SK-N-SH treated with all-trans-retinoic acid at 6 μM for 48 hours (cell line): Measurements from ENCODE around the gene PCDHGB1.
A peak's percentile ranks its signal among the peaks of the same experiment; 100 is the strongest.

ENCODE experiments used
- ATAC-seq: fragments of 200-7000 bp; cut with Tn5 transposase; 3 replicates; pipeline ENCODE4 v1.9.1; 2020; ENCODE audit warnings: mild to moderate bottlenecking, moderate library complexity
- ARNTL ChIP-seq: fragments of 450-650 bp; formaldehyde crosslinking; IDR thresholded peaks from 2 replicates; pipeline ENCODE4 v1.5.0; 2020; ENCODE audit warnings: low read depth, mild to moderate bottlenecking, moderate library complexity, borderline replicate concordance
- BACH2 ChIP-seq: fragments of 250-450 bp; sonication (Bioruptor Pico); IDR thresholded peaks from 2 replicates; pipeline ENCODE4 v1.9.0; 2021; ENCODE audit warnings: mild to moderate bottlenecking, borderline replicate concordance
- CREB5 ChIP-seq: fragments of 250-450 bp; sonication (Bioruptor Pico); IDR thresholded peaks from 2 replicates; pipeline ENCODE4 v1.5.1; 2020; ENCODE audit warnings: low read depth, mild to moderate bottlenecking, moderate library complexity
- CSDC2 ChIP-seq: fragments of 250-450 bp; sonication (Bioruptor Pico); IDR thresholded peaks from 2 replicates; pipeline ENCODE4 v1.5.0; 2020; ENCODE audit warnings: mild to moderate bottlenecking, moderate library complexity
- CSRNP3 ChIP-seq: fragments of 250-450 bp; sonication (Bioruptor Pico); IDR thresholded peaks from 2 replicates; pipeline ENCODE4 v1.5.1; 2021; ENCODE audit warnings: mild to moderate bottlenecking, moderate library complexity
- ESRRG ChIP-seq: fragments of 250-450 bp; sonication (Bioruptor Pico); IDR thresholded peaks from 2 replicates; pipeline ENCODE4 v1.6.1; 2021; ENCODE audit warnings: mild to moderate bottlenecking
- GLIS3 ChIP-seq: fragments of 250-450 bp; sonication (Bioruptor Pico); IDR thresholded peaks from 2 replicates; pipeline ENCODE4 v1.5.0; 2020; ENCODE audit warnings: mild to moderate bottlenecking, moderate library complexity
- ISL1 ChIP-seq: fragments of 250-450 bp; sonication (Bioruptor Pico); IDR thresholded peaks from 2 replicates; pipeline ENCODE4 v2.1.2; 2022; ENCODE audit warnings: mild to moderate bottlenecking, moderate library complexity
- OSR1 ChIP-seq: fragments of 250-450 bp; sonication (Bioruptor Pico); IDR thresholded peaks from 2 replicates; pipeline ENCODE4 v1.8.0; 2022; ENCODE audit warnings: moderate library complexity, mild to moderate bottlenecking, inconsistent platforms
- PATZ1 ChIP-seq: fragments of 250-450 bp; sonication (Bioruptor Pico); IDR thresholded peaks from 2 replicates; pipeline ENCODE4 v1.8.0; 2020; ENCODE audit warnings: mild to moderate bottlenecking, moderate library complexity, borderline replicate concordance
- POU6F1 ChIP-seq: fragments of 250-450 bp; sonication (Bioruptor Pico); IDR thresholded peaks from 2 replicates; pipeline ENCODE4 v1.8.0; 2021; ENCODE audit warnings: low read depth, mild to moderate bottlenecking, moderate library complexity, borderline replicate concordance
- PPARA ChIP-seq: fragments of 250-450 bp; sonication (Bioruptor Pico); IDR thresholded peaks from 2 replicates; pipeline ENCODE4 v1.5.0; 2020; ENCODE audit warnings: mild to moderate bottlenecking, borderline replicate concordance
- SNAI2 ChIP-seq: fragments of 250-450 bp; sonication (Bioruptor Pico); IDR thresholded peaks from 2 replicates; pipeline ENCODE4 v1.5.0; 2020; ENCODE audit warnings: mild to moderate bottlenecking, moderate library complexity
- TCF4 ChIP-seq: fragments of 250-450 bp; sonication (Bioruptor Pico); IDR thresholded peaks from 2 replicates; pipeline ENCODE4 v1.8.0; 2021; ENCODE audit warnings: mild to moderate bottlenecking, moderate library complexity, borderline replicate concordance
- TOX ChIP-seq: fragments of 250-450 bp; sonication (Bioruptor Pico); IDR thresholded peaks from 2 replicates; pipeline ENCODE4 v1.8.0; 2021; ENCODE audit warnings: mild to moderate bottlenecking, moderate library complexity, borderline replicate concordance
- TSHZ2 ChIP-seq: fragments of 250-450 bp; sonication (Bioruptor Pico); IDR thresholded peaks from 2 replicates; pipeline ENCODE4 v1.5.0; 2020; ENCODE audit warnings: mild to moderate bottlenecking, moderate library complexity
- ZC3H10 ChIP-seq: fragments of 250-450 bp; sonication (Bioruptor Pico); IDR thresholded peaks from 2 replicates; pipeline ENCODE4 v1.5.1; 2021; ENCODE audit warnings: mild to moderate bottlenecking, moderate library complexity
- ZFP3 ChIP-seq: fragments of 250-450 bp; sonication (Bioruptor Pico); IDR thresholded peaks from 2 replicates; pipeline ENCODE4 v1.5.0; 2020; ENCODE audit warnings: mild to moderate bottlenecking, moderate library complexity
- ZFP30 ChIP-seq: fragments of 450-650 bp; formaldehyde crosslinking; IDR thresholded peaks from 2 replicates; pipeline ENCODE4 v1.5.0; 2022; ENCODE audit warnings: mild to moderate bottlenecking, moderate library complexity
- ZNF565 ChIP-seq: fragments of 450-650 bp; formaldehyde crosslinking; conservative IDR thresholded peaks from 2 replicates; pipeline ENCODE4 v1.5.0; 2020; ENCODE audit warnings: low read depth, mild to moderate bottlenecking, moderate library complexity
- ZNF8 ChIP-seq: fragments of 450-650 bp; formaldehyde crosslinking; IDR thresholded peaks from 2 replicates; pipeline ENCODE4 v1.5.0; 2020; ENCODE audit warnings: mild to moderate bottlenecking, moderate library complexity

PCDHGB1 gene

GRCh38 chr5:141349917-141350619, at the start of gene PCDHGB1:
PCDHGB1 (plus strand) TSS chr5:141350099; CDS start chr5:141350261, 162 bp downstream.
- no peak for TF ChIP-seq TSHZ2 (CRISPR knock-in tag)
- TF ChIP-seq ARNTL (CRISPR knock-in tag), result no peak
- no peak for TF ChIP-seq BACH2 (CRISPR knock-in tag)
- TF ChIP-seq CSDC2, result no peak
- peak; percentile 27; the same call in 1 of the 3 replicates for ATAC-seq

GRCh38 chr5:141303756-141304155, 46.1 kb upstream of the PCDHGB1 start, which contains the start of gene SLC25A2:
SLC25A2 (minus strand) TSS chr5:141304049; CDS start chr5:141303865, 184 bp downstream.
- TF ChIP-seq ISL1 (CRISPR knock-in tag) (no peak), CSRNP3 (CRISPR knock-in tag) (no peak), CSDC2 (no peak), ESRRG (CRISPR knock-in tag) (no peak), GLIS3 (CRISPR knock-in tag) (no peak), PPARA (no peak), TSHZ2 (CRISPR knock-in tag) (no peak), ZFP3 (CRISPR knock-in tag) (no peak)
- no peak for ATAC-seq

- no peak for ATAC-seq
Measured at GRCh38 chr5:141306630-141307029, 43.3 kb upstream of the PCDHGB1 start.

GRCh38 chr5:141313711-141314110, 36.2 kb upstream of the PCDHGB1 start:
- ATAC-seq, result no peak
- TF ChIP-seq ZNF8 (CRISPR knock-in tag), result no peak
- no peak for TF ChIP-seq TOX (CRISPR knock-in tag)
- TF ChIP-seq TCF4, result no peak
- no peak for TF ChIP-seq PPARA
- TF ChIP-seq ESRRG (CRISPR knock-in tag), result no peak
- TF ChIP-seq TSHZ2 (CRISPR knock-in tag), result no peak
- TF ChIP-seq SNAI2 (CRISPR knock-in tag), result no peak
- TF ChIP-seq ZC3H10, result no peak
- TF ChIP-seq CREB5 (CRISPR knock-in tag), result no peak
- TF ChIP-seq POU6F1 (CRISPR knock-in tag), result no peak
- TF ChIP-seq ZFP30, result no peak
- TF ChIP-seq PATZ1, result no peak
- no peak for TF ChIP-seq ZNF565 (CRISPR knock-in tag)
- TF ChIP-seq GLIS3 (CRISPR knock-in tag), result no peak

More at GRCh38 chr5:141306630-141307029, 43.3 kb upstream of the PCDHGB1 start:
- no peak for TF ChIP-seq OSR1 (CRISPR knock-in tag)
- TF ChIP-seq ZNF8 (CRISPR knock-in tag), result peak; percentile 69; the same call in 1 of the 2 replicates
